GM21825 (cell line): ENCODE data around the gene HTN1.
"Not testable (repeated sequence)": the region's sequence is repeated elsewhere in the genome, so short reads cannot be mapped to it uniquely, and the experiment has no call there.

ENCODE experiments used
- ATAC-seq: cut with Tn5 transposase; IDR thresholded peaks from one replicate; pipeline ENCODE4 v1.9.1; 2021; ENCODE audit warnings: mild to moderate bottlenecking, moderate library complexity; ENCODE audit not compliant: unreplicated experiment

HTN1 gene

DNA sequence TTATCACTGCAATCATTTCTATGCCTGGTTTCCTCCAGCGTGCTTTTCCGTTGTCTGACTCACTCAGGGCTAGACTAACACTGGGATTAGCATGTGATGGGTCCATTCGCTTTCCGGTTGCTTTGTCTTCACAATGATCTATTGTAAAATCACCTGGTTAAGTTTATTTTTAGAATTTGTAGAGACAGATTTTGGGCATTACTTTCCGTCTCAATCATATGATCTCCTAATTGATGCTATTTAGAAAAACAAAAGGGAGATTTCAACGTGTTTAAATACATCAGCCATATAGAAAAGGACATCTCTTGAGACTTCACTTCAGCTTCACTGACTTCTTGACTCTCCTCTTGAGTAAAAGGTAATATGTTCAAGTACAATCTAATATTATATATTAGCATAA lies at the start of gene HTN1:
Gene HTN1, plus strand, starts transcription at position 301 of the 400 bp plus-strand sequence. CDS start 2,639 bp downstream, outside the sequence.
- ATAC-seq: not testable (repeated sequence)

GRCh38 chr4:70000711-70001110 lies 49.5 kb upstream of the HTN1 start:
- ATAC-seq: no peak

GRCh38 chr4:70002507-70002906 lies 47.7 kb upstream of the HTN1 start:
- no peak for ATAC-seq

DNA sequence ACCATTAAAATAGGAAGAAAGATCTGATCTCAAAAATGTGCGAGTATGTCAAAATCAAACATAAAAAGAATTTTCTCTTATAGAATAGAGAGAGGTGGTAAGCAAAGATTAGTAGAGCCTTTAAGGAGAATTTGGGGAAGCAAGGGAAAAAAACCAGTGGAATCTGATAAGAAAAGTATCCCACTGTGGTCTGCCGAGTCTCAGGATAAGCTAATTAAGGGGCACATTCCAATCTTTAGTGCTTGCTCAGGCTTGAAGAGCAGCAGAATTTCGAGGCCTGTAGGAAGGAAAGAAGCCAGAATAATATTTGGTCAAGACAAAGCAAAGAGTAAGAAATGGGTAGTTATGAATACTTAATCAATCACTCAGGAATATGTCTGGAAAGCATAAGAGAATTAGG lies 41.5 kb upstream of the HTN1 start:
- ATAC-seq: no peak

DNA sequence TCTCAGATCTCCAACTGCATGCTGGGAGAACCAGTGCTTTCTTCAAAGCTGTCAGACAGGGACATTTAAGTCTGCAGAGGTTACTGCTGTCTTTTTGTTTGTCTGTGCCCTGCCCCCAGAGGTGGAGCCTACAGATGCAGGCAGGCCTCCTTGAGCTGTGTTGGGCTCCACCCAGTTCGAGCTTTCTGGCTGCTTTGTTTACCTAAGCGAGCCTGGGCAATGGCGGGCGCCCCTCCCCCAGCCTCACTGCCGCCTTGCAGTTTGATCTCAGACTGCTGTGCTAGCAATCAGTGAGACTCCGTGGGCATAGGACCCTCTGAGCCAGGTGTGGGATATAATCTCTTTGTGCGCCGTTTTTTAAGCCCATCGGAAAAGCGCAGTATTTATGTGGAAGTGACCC lies 31.2 kb upstream of the HTN1 start:
- not testable (repeated sequence) for ATAC-seq

- ATAC-seq: no peak
Observed at GRCh38 chr4:70023218-70023617, 27.0 kb upstream of the HTN1 start.

DNA sequence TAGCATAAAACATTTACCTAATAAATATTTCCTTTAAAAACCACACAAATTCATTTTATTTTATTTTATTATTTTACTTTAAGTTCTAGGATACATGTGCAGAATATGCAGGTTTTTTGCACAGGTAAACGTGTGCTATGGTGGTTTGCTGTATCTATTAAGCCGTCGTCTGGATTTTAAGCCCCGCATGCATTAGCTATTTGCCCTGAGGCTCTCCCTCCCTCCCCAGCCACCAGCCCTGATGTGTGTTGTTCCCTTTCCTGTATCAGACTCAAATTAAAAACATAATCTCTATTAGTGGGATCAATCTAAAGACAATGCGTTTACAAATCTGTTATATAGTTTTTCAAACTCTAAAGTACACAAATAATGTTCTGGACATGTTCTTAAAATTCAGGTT lies 23.2 kb upstream of the HTN1 start:
- ATAC-seq: no peak

DNA sequence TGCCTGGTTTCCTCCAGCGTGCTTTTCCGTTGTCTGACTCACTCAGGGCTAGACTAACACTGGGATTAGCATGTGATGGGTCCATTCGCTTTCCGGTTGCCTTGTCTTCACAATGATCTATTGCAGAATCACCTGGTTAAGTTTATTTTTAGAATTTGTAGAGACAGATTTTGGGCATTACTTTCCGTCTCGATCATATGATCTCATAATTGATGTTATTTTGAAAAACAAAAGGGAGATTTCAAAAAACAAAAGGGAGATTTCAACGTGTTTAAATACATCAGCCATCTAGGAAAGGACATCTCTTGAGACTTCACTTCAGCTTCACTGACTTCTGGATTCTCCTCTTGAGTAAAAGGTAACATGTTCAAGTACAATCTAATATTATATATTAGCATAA lies 22.1 kb upstream of the HTN1 start, which contains the start of gene HTN3:
Gene HTN3, plus strand, starts transcription at position 301 of the 400 bp plus-strand sequence. CDS start 2,282 bp downstream, outside the sequence.
- not testable (repeated sequence) for ATAC-seq

- not testable (repeated sequence) for ATAC-seq
Observed at GRCh38 chr4:70037559-70037958, 12.7 kb upstream of the HTN1 start.

DNA sequence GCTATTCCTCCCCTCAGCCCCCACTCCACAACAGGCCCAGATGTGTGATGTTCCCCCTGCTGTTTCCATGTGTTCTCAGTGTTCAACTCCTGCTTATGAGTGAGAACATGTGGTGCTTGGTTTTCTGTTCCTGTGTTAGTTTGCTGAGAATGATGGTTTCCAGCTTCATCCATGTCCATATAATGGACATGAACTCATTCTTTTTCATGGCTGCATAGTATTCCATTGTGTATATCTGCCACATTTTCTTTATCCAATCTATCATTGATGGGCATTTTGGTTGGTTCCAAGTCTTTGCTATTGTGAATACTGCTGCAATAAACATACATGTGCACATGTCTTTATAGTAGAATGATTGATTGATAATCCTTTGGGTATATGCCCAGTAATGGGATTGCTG lies 10.3 kb upstream of the HTN1 start:
- not testable (repeated sequence) for ATAC-seq

GRCh38 chr4:70041652-70042286 lies 8.5 kb upstream of the HTN1 start:
- ATAC-seq: no peak

DNA sequence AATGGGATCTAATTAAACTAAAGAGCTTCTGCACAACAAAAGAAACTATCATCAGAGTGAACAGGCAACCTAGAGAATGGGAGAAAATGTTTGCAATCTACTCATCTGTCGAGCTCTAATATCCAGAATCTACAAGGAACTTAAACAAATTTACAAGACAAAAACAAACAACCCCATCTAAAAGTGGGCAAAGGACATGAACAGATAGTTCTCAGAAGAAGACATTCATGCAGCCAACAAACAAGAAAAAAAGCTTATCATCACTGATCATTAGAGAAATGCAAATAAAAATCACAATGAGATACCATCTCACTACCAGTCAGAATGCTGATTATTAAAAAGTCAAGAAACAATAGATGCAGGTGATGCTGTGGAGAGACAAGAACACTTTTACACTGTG lies 6.3 kb downstream of the HTN1 start:
- not testable (repeated sequence) for ATAC-seq

- no peak for ATAC-seq
Observed at GRCh38 chr4:70057651-70058050, 7.4 kb downstream of the HTN1 start.

- no peak for ATAC-seq
Observed at GRCh38 chr4:70059149-70059548, 8.9 kb downstream of the HTN1 start.

DNA sequence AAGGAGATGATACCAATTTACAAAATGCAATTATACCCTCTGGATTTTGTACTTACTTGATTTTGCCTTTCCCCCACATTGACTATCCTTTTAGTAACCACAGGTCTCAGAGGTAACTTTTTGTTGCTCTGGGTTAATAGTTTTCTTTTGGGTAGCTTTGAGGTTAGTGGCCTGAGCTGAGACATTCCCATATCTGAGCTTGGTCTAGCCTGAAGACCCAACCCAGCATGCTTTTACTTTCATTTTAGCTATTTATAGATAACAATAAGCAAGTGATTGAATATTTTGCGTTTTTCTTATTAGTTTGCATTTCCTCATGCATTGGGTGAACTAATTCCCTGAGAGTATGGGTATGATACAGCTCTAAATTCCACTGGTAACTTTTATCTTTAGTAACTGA lies 11.8 kb downstream of the HTN1 start:
- ATAC-seq: peak; percentile 91

DNA sequence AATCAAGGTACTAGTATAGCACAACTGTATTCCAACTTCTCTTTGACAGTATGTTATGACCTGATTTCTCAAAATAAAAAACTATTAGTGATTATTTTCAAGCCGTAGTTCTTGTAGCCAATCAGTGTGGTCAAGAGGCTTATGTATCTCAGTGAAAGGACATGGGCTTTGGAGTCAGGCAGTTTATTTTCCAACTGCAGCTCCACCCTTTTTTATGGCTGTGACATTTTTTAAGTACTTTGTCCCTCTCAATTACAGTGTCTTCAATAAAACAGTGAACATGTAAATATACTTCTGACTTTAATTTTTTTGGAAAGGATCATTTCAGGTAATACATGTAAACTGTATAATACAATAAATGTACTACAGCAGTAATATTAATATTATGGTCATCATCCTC lies 30.0 kb downstream of the HTN1 start:
- no peak for ATAC-seq

- ATAC-seq: no peak
Observed at GRCh38 chr4:70099206-70099605, 49.0 kb downstream of the HTN1 start.
